Fibroblast of lung (primary cell): Measurements from ENCODE around the gene S100A3. TPM values are rescaled to one million over a fixed set of nuclear protein-coding genes. Genes with fewer than 3 reads are reported as not detected.

Experiments
- DNase-seq, 2 donors: peaks; one replicate each; pipeline versions ENCODE4 v3.0.0 to v3.0.0-alpha.2; 2010; ENCODE audit warnings: low read depth in 2 of 2
- H2AFZ ChIP-seq: 2 replicates; pipeline ENCODE4 v1.5.1; 2012; ENCODE audit warnings: low read length, control low read depth, inconsistent platforms
- H3K27ac ChIP-seq: 2 replicates; pipeline ENCODE4 v1.5.1; 2011; ENCODE audit warnings: low read length, control low read depth; ENCODE audit not compliant: insufficient read depth
- H3K27me3 ChIP-seq: 2 replicates; pipeline ENCODE4 v1.5.1; 2011; ENCODE audit warnings: mild to moderate bottlenecking, low read length; ENCODE audit not compliant: control insufficient read depth, insufficient read depth
- H3K36me3 ChIP-seq: 2 replicates; pipeline ENCODE4 v1.5.1; 2011; ENCODE audit warnings: low read length; ENCODE audit not compliant: control insufficient read depth, insufficient read depth
- H3K4me1 ChIP-seq: 2 replicates; pipeline ENCODE4 v1.5.1; 2011; ENCODE audit warnings: low read length; ENCODE audit not compliant: control insufficient read depth, insufficient read depth; ENCODE audit errors: extremely low read depth
- H3K4me2 ChIP-seq: 2 replicates; pipeline ENCODE4 v1.5.1; 2011; ENCODE audit warnings: low read length, control low read depth; ENCODE audit not compliant: insufficient read depth; ENCODE audit errors: extremely low read depth
- H3K4me3 ChIP-seq, 4 experiments: fragments of 200-600 bp in 1 of 4; sonication (generic) in 1 of 4; replicated peaks in 1 of 4; 2 replicates each; pipeline ENCODE4 v1.5.1; 2011 to 2016; ENCODE audit warnings: low read length in 4 of 4, low read depth in 3 of 4, mild to moderate bottlenecking in 3 of 4, control low read depth in 2 of 4, inconsistent platforms in 1 of 4, mixed read lengths in 1 of 4; ENCODE audit not compliant: insufficient read depth in 1 of 4; ENCODE audit errors: control extremely low read depth in 1 of 4
- H3K79me2 ChIP-seq: 2 replicates; pipeline ENCODE4 v1.5.1; 2012; ENCODE audit warnings: mild to moderate bottlenecking, low read length, inconsistent platforms; ENCODE audit not compliant: control insufficient read depth, insufficient read depth
- H3K9ac ChIP-seq: 2 replicates; pipeline ENCODE4 v1.5.1; 2011; ENCODE audit warnings: mild to moderate bottlenecking, low read length, control low read depth; ENCODE audit not compliant: insufficient read depth
- H3K9me3 ChIP-seq: 2 replicates; pipeline ENCODE4 v1.5.1; 2012; ENCODE audit warnings: low read depth, low read length; ENCODE audit not compliant: control insufficient read depth, insufficient read depth
- H4K20me1 ChIP-seq: 2 replicates; pipeline ENCODE4 v1.5.1; 2011; ENCODE audit warnings: low read length; ENCODE audit not compliant: control insufficient read depth, insufficient read depth; ENCODE audit errors: extremely low read depth
- EZH2 ChIP-seq: IDR thresholded peaks from 2 replicates; pipeline ENCODE4 v1.5.1; 2012; ENCODE audit warnings: low read length, control low read depth, mild to moderate bottlenecking; ENCODE audit errors: missing control alignments
- polyA plus RNA-seq, 2 donors: library from polyadenylated mRNA; depleted of rRNA in 1 of 2; stranded (reverse) in 1 of 2; unstranded in 1 of 2; fragments of >200 nt; gene quantifications; 2 replicates each; pipeline ENCODE4 v1.2.1, GENCODE V29; 2011 to 2012; ENCODE audit warnings: missing spikeins in 1 of 2
- total RNA-seq: library from RNA; depleted of rRNA; stranded (reverse); fragments of >200 nt; gene quantifications from 2 replicates; pipeline ENCODE4 v1.2.1, GENCODE V29; 2014
- TF ChIP-seq, protein P1 (sequence below), 2 donors: IDR thresholded peaks in 1 of 2; conservative IDR thresholded peaks in 1 of 2; 1 replicate in 1 of 2; 2 replicates in 1 of 2; pipeline ENCODE4 v1.5.1; 2011 to 2012; ENCODE audit warnings: low read length in 2 of 2, control low read depth in 1 of 2, inconsistent platforms in 1 of 2, low read depth in 1 of 2, mild to moderate bottlenecking in 1 of 2

Gene S100A3
- total and polyA plus RNA-seq, 2 donors (not counting 1 experiment from before 2014, with no cell fraction given) = 6.8 to 14.8 TPM

DNA sequence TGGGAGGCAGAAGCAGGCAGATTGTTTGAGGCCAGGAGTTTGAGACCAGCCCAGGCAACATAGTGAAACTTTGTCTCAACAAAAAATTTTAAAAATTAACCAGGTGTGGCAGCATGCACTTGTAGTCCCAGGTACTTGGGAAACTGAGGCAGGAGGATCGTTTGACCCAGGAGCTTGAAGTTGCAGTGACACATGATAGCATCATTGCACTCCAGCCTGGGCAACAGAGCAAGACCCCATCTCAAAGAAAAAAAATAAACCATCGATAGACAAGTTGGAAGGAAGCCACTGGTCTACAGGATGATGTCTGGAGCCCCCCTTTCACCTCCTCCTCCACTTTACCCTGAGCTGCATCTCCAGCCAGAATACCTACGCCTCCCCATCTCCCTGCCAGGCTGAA is 29.8 kb downstream of the S100A3 start:
- no peaks in the 10 kb centered on the region for H3K36me3 ChIP-seq
- H3K27ac ChIP-seq = no peak overlapping the region
- H3K79me2 ChIP-seq = no peaks in the 10 kb centered on the region
- H4K20me1 ChIP-seq = no peaks in the 10 kb centered on the region
- no peak overlapping the region for H2AFZ ChIP-seq
- no peak overlapping the region for H3K4me2 ChIP-seq
- H3K9ac ChIP-seq = no peak overlapping the region
- no peaks in the 10 kb centered on the region for H3K9me3 ChIP-seq
- H3K4me1 ChIP-seq = no peaks in the 10 kb centered on the region
- H3K27me3 ChIP-seq = no peaks in the 10 kb centered on the region
- TF ChIP-seq, protein P1, sequence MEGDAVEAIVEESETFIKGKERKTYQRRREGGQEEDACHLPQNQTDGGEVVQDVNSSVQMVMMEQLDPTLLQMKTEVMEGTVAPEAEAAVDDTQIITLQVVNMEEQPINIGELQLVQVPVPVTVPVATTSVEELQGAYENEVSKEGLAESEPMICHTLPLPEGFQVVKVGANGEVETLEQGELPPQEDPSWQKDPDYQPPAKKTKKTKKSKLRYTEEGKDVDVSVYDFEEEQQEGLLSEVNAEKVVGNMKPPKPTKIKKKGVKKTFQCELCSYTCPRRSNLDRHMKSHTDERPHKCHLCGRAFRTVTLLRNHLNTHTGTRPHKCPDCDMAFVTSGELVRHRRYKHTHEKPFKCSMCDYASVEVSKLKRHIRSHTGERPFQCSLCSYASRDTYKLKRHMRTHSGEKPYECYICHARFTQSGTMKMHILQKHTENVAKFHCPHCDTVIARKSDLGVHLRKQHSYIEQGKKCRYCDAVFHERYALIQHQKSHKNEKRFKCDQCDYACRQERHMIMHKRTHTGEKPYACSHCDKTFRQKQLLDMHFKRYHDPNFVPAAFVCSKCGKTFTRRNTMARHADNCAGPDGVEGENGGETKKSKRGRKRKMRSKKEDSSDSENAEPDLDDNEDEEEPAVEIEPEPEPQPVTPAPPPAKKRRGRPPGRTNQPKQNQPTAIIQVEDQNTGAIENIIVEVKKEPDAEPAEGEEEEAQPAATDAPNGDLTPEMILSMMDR (conservative IDR thresholded peaks at IDR 0.05 in 1 of 2, IDR thresholded peaks at IDR 0.05 in 1 of 2; ENCODE audit: low read depth in 1 of 2, low read length in 2 of 2) = no peak
- no peak for TF ChIP-seq EZH2
- no peak for DNase-seq
- H3K4me3 ChIP-seq = no peak overlapping the region

DNA sequence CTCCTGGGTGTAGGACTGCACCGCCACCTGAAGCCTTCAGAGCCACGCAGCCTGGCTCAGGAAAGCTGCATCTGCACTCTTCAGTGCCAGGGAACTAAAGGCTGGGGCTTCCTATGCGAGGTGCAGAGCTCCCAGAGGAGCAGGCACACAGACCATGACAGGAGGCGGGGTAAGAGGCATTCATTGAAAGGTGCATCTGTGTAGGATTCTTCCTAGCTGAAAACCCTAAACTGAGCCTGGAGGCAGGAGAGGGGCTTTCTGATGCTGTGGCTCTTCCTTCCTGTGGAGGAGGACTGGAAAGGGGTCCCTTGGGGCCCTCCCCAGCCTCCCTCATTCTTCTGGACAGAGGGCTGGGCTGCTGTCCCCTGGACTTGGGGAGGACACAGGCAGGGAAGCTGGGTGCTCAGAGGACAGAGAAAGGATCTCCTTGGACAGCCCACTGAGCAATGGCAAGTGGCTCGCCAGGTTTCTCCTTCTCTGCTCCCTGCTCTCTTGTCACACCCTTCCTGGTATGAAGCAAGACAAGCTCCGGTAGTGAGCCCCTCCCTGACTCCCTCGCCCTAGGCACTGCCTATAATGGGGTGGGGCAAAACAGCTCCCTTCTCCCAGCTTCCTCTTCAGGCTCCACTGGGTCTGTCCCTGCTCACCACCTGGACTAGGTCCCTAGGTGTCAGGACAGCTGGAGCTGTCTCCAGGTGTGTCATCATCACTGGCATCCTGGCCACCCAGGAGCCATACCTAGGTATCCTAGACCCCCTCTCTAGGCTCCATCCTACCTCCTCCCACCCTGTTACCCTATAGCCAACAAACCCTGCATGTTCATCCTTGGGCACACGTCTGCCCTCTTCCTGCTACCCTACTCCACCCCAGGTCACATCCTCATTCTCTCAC is 33.3 kb downstream of the S100A3 start:
- no peaks in the 10 kb centered on the region for H3K36me3 ChIP-seq
- H3K79me2 ChIP-seq = no peaks in the 10 kb centered on the region
- H4K20me1 ChIP-seq = no peaks in the 10 kb centered on the region
- H3K27ac ChIP-seq = no peak overlapping the region
- H3K4me2 ChIP-seq = no peak overlapping the region
- H3K9ac ChIP-seq = no peak overlapping the region
- no peak overlapping the region for H3K4me3 ChIP-seq
- no peak for TF ChIP-seq EZH2
- TF ChIP-seq, protein P1 (conservative IDR thresholded peaks at IDR 0.05 in 1 of 2, IDR thresholded peaks at IDR 0.05 in 1 of 2; ENCODE audit: low read depth in 1 of 2, low read length in 2 of 2) = no peak
- no peaks in the 10 kb centered on the region for H3K27me3 ChIP-seq
- H2AFZ ChIP-seq = no peak overlapping the region
- no peak for DNase-seq
- no peaks in the 10 kb centered on the region for H3K9me3 ChIP-seq
- no peaks in the 10 kb centered on the region for H3K4me1 ChIP-seq

- DNase-seq = no peak
- TF ChIP-seq, protein P1 (conservative IDR thresholded peaks at IDR 0.05 in 1 of 2, IDR thresholded peaks at IDR 0.05 in 1 of 2; ENCODE audit: low read depth in 1 of 2, low read length in 2 of 2) = no peak
- TF ChIP-seq EZH2 = no peak
- Histone ChIP-seq H3K79me2 (no peaks in the 10 kb centered on the region), H3K27ac (no peak overlapping the region), H4K20me1 (no peaks in the 10 kb centered on the region), H2AFZ (no peak overlapping the region), H3K4me1 (no peaks in the 10 kb centered on the region), H3K9ac (no peak overlapping the region), H3K36me3 (no peaks in the 10 kb centered on the region), H3K4me2 (no peak overlapping the region), H3K9me3 (no peaks in the 10 kb centered on the region), H3K27me3 (no peaks in the 10 kb centered on the region), H3K4me3 (no peak overlapping the region)
These were observed 35.4 kb downstream of the S100A3 start for GRCh38 chr1:153513666-153514065.
